G401 (cell line): ENCODE measurements around the gene TSEN34. TPM values are rescaled to one million over a fixed set of nuclear protein-coding genes. Genes with fewer than 3 reads are reported as not detected.
A peak's percentile ranks its signal among the peaks of the same experiment; 100 is the strongest.
"Not testable (repeated sequence)": the region's sequence is repeated elsewhere in the genome, so short reads cannot be mapped to it uniquely, and the experiment has no call there.

Experiments
- DNase-seq: peaks from one replicate; pipeline ENCODE4 v3.0.0-alpha.2; 2015; ENCODE audit warnings: low spot score
- in situ Hi-C: cut with HindIII; loops from 2 replicates; pipeline ENCODE4 v1.10.0; 2016; ENCODE audit warnings: low sequenced_read_pairs, mixed read lengths
- total RNA-seq: library from RNA; depleted of rRNA; stranded (reverse); fragments of >200 nt; shearing (Covaris generic); gene quantifications from 2 replicates; pipeline ENCODE4 v1.2.3, GENCODE V29; 2014

TSEN34 gene
- total RNA-seq, 1 experiment from 2014 or later = 146 TPM

DNA sequence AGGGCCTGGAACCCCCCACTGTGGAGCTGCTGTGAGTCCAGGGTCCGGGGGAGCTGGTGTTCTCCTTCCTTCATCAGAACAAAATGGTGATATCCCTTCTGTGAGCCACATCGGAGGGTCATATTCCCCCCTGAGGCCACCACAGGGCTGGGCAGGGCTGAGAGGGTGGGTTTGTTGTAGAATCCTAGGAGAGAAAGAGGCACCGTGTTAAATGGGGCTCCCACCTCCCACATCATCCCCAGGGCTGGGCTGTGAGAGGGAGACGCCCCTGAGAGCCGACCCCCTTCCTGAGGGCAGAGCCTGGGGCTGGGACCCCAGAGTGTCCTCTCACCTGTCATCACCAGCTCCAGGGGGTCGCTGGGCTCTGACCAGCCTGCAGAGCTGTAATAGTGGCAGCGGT is 30.8 kb downstream of the TSEN34 start:
- DNase-seq, in situ Hi-C loops: not testable (repeated sequence)

DNA sequence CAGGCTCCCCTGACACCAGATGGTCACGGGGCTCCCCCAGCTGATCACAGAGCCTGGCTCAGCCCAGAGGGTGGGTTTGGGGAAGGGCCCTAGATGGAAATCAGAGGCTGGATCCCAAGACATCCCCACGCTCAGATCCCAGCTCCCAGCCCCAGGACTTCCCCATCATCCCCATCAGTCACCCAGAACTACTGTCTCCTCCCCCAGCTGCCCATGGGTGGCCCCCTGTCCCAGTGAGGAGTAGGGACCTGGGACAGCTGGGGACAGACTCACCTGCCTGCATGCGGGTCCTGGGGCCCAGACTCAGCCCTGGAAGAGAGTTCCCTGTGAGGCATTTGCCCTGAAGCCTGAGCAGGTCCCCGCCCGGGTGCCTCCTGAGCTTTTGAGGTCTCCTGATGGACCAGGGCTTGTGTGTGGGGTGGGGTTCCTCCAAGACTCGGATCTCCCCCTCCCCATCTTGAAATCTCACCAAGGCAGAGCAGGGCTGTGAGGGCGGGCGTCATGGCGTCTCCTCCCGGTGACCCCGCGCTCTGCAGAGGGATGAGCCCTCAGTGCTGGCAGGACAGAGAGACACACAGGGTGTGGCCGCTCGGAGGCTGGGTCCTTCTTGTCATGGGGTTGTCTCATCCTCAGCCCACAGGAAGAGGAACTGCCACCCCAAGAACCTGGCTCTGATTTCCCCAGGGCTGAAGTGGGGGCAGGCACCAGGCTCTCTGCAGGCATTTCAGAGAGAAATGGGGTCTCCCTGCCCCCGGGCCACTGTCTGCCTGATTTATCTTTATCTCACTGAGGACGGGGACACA is 31.6 kb downstream of the TSEN34 start, which contains the start of gene LILRB3:
TSS of gene LILRB3 (minus strand) at position 534 of the 803 bp plus-strand sequence. CDS start at position 503, 31 bp downstream.
- DNase-seq, in situ Hi-C loops: not testable (repeated sequence)

DNA sequence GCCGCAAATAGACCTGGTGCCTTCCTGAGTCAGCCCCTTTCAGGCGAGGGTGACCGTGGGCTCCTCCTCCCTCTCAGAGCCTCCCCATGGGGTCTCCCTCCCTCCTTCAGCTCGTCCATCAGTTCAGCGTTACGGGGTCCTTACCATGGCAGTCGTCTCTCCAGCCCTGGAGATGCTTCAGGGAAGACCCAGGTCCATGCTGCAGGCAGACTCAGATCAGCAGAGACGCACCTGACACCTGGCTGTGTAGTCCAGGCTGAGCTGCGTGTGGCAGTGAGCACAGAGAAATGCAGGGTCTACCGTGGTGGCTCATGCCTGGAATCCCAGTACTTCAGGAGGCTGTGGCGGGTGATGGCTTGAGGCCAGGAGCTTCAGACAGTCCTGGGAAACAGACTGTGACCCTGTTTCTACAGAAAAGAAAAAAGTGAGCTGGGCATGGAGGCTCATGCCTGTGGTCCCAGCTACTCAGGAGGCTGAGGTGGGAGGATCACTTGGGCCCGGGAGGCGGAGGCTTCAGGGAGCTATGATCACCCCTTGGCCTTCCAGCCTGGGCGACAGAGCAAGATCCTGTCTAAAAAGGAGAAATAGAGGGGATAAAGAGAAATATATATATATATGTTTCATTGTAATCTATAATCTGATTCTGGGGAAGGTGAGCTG is 32.3 kb downstream of the TSEN34 start:
- in situ Hi-C loops, DNase-seq: not testable (repeated sequence)

DNA sequence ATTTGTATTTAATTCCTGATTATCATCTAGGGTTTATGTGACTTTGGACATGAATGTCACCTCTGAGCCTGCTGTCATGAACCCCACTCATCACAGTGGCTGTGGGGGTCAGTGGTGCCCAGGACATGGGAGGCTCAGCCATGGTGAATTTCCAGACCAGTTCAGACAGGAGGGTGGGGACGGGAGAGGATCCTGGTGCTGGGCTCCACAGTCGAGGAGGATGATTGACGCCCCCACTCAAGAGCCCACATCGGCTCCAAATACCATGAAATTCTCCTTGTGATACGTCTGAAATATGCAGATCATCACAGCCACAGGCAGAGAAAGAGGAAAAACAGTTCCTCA is 32.8 kb downstream of the TSEN34 start:
- DNase-seq, in situ Hi-C loops: not testable (repeated sequence)

DNA sequence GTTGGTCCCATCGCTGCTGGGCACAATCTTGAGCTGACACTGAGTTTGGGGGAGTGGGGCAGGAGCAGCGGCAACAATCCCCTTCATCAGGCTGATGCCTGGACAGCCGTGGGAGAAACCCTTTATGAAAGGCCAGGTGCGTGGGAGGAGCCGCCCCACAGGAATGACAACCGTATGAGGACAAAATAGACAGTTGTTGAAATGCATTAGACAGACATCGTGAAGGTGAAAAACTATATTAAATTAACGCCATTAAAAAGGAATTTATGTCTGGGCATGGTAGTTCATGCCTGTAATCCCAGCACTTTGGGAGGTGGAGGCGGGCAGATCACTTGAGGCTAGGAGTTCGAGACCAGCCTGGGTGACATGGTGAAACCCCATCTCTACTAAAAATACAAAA is 33.5 kb downstream of the TSEN34 start:
- in situ Hi-C loops, DNase-seq: not testable (repeated sequence)

DNA sequence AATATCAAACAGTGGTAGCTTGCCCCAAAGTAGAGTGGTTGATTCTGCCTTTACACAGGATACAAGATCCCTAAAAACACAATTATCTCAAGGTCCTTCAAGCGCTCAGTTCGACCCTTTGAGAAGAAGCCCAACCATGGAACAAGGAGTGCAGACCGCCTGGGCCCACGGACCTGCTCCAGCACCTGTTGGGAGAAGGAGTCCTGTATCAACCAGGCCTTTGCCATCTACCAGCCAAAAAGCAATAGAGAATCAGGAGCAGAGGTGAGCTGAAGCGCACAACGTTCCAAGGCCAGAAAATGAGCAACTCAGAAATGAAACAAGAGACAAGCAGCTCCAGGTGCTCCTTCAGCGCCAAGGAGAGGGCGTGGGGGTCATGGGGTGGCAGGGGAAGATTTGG is 38.0 kb downstream of the TSEN34 start:
- in situ Hi-C loops = no loop called here

DNA sequence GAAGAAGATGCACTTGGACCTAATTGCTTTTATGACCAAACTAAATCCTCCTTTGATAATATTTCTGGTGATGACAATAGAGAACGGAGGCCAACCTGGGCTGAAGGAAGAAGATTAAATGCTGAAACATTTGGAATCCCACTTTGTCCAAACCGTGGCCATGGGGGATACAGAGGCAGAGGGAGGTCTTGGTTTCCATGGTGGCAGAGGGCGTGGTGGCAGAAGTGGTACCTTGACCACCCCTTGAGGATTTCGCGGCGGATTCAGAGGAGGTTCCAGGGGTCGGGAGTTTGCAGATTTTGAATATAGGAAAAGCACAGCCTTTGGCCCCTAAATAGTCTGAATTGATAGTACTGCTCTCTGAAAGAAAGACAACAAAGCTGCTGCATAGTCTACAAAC is 38.9 kb downstream of the TSEN34 start:
- in situ Hi-C loops = no loop called here
- no peak for DNase-seq

More for the DNA sequence above, 38.0 kb downstream of the TSEN34 start:
- no peak for DNase-seq

DNA sequence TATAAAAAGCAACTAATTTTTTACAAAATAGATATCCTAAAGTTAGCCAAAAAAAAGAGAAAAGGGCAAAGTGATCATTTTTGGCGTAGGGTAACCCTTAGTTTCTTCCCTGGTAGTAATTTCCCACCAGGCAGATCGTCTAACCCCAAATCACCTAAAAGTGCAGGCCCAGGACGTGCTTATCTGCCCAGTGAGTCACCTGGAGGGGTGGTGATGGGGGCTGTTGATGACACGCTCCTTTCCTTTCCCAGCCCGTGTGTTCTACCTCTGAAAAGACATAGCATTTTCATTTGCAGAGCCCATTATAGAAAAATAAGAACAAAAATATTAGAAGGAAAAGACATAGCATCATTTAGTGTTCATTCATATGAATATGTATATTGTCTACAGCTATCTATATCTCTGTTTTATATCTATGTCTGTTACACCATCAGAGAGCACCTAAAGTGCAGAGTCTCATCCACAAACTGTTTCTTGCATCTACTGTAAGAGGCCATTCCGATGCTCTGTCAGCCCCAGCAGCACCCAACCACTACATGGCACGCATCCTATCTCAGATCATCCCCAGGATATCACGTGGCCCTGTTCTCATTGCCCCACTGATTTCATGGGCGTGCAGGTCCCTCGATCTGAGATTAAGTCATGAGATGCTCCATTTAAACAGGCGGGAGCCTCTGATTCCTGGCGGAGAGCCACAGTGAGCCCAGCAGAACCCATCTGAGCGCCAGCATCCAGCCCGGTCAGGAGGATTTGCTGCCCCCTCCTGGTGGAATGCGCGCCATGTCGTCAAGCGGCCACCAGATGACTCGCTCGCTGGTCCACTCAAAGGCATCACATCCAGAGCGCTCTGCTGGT is 40.2 kb downstream of the TSEN34 start:
- in situ Hi-C loops = no loop called here

DNA sequence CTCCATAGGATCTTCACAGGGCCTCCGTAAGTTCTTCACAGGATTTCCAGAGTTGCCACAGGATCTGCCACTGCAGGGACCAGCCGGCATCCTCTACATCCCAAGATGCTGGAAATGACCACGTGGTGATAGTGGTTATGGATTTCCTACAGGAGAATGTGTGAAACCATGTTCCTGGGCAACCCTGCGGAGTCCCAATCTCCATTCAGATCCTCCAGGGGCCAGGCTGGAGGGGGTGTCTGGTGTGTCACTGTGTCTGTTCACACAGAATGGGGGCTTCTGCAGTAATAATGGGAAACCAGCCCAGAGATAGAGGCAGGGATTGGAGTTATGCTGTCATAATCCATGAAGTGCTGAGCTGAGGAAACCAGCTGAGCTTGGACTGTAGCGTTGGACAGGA is 42.8 kb downstream of the TSEN34 start:
- in situ Hi-C loops = no loop called here
- no peak for DNase-seq

More for the DNA sequence above, 40.2 kb downstream of the TSEN34 start:
- DNase-seq = peak; percentile 87

DNA sequence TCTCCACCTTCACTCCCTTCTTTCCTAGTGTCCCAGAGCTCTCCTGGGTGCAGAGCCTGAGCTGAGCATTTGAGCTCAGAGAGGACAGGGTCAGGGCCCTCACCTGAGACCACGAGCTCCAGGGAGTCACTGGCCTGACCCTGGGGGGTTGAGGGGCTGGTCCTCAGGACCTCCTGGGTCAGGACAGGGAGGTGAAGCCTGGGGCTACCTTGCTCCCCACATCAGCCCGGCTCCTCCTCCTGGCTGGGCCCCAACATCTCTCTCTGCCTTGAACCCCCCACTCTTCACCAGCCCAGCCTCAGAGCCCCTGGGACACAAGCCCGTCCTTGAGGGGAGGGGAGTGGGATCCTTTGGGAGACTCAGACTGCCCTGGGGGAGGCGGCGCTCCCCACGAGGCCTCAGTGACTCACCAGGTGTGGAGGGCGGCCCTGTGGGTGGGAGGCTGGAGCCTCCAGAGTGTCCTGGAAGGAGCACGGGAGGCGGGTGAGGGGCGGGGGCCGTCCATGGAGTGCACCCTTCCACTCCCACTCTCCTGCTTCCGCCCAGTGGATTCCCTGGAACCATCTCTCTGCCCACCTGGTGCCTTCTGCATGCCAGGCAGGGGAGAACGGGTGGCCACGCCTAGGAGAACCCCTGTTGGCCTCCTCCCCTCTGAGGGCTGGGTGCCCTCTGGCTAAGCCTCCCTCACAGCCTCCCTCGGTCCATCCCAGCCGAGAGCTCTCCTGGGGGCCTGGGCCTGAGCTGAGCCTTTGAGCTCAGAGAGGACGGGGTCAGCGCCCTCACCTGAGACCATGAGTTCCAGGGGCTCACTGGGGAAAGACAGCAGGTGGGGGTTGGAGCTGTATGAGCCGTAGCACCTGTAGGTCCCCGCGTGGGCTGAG is 48.6 kb downstream of the TSEN34 start:
- DNase-seq, in situ Hi-C loops: not testable (repeated sequence)

DNA sequence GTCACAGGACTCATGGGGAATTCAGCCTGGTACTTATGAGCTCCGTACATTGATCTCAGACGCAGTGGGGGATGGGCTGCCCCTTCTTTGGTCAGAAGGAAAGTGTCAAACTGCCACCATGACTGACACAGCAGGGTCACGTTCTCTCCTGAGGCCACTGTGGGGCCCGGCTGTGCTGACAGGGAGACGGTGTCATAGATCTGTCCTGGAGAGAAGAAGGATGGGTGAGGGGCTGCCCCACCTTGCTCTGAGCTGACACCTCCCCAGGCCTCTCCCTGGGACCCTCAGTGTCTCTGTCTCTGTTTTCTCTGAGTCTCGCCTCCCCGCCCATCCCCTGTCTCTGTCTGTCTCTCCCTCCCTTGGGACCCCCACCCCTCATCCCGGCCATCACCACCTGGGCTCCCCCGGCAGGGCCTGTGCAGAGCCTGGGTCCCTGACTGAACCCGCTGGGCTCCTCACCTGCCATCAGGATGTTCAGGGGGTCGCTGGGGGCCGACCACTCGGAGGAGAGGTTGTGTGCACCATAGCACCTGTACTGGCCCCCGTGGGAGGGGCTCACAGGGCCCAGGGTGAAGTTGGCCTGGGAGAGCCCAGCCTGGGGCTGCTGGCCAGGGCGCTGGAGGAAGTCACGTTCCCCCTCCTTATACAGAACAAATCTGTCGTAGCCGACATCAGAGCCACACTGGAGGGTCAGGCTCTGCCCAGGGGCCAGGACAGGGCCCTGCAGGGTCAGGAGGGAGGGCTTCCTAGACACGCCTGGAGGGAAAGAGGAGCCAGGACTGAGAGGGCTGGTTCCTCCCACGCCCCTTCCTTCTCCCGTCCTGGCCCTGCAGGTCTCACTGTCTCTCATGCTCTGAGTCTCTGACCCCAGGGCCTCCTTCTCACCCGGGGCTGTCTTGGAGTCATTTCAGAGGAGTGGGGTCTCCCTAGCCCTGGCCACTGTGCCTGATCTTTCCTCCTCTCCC is 49.5 kb downstream of the TSEN34 start:
- in situ Hi-C loops = not testable (repeated sequence)

DNA sequence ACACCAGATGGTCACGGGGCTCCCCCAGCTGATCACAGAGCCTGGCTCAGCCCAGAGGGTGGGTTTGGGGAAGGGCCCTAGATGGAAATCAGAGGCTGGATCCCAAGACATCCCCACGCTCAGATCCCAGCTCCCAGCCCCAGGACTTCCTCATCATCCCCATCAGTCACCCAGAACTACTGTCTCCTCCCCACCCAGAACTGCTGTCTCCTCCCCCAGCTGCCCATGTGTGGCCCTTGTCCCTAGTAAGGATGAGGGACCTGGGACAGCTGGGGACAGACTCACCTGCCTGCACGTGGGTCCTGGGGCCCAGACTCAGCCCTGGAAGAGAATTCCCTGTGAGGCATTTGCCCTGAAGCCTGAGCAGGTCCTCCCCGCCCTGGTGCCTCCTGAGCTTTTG is 51.1 kb downstream of the TSEN34 start:
- in situ Hi-C loops = not testable (repeated sequence)

More for the DNA sequence above, 49.5 kb downstream of the TSEN34 start:
- not testable (repeated sequence) for DNase-seq

DNA sequence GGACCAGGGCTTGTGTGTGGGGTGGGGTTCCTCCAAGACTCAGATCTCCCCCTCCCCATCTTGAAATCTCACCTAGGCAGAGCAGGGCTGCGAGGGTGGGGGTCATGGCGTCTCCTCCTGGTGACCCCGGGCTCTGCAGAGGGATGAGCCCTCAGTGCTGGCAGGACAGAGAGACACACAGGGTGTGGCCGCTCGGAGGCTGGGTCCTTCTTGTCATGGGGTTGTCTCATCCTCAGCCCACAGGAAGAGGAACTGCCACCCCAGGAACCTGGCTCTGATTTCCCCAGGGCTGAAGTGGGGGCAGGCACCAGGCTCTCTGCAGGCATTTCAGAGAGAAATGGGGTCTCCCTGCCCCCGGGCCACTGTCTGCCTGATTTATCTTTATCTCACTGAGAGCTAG is 51.5 kb downstream of the TSEN34 start, which contains the start of gene LILRA6:
TSS of gene LILRA6 (minus strand) at position 145 of the 400 bp plus-strand sequence.
- in situ Hi-C loops, DNase-seq: not testable (repeated sequence)

More for the DNA sequence above, 51.1 kb downstream of the TSEN34 start:
- DNase-seq = not testable (repeated sequence)

DNA sequence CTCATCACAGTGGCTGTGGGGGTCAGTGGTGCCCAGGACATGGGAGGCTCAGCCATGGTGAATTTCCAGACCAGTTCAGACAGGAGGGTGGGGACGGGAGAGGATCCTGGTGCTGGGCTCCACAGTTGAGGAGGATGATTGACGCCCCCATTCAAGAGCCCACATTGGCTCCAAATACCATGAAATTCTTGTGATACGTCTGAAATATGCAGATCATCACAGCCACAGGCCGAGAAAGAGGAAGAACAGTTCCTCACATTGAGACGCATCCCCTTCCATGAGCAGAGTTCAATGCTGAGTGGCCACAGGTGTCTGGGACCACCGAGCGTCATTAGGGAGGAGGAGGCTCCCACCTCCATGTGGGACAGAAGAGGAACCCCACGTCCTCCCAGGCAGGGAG is 52.7 kb downstream of the TSEN34 start:
- in situ Hi-C loops, DNase-seq: not testable (repeated sequence)
